ENCODE results near the gene PLEKHH1. TPM values are rescaled to one million over a fixed set of nuclear protein-coding genes. Genes with fewer than 3 reads are reported as not detected.

Gene PLEKHH1
- total and polyA plus RNA-seq, 2 experiments from 2014 or later, result 14.7 to 33.9 TPM

- Histone ChIP-seq H3K9me2 (ENCODE audit: insufficient read depth) (no peaks in the 10 kb centered on the region), H3K4me2 (no peak overlapping the region), H3K79me2 (replicated peaks; ENCODE audit: insufficient read depth) (no peaks in the 10 kb centered on the region), H2AFZ (no peak overlapping the region), H3F3A (replicated peaks; ENCODE audit: low read depth) (no peaks in the 10 kb centered on the region), H3K4me1 (ENCODE audit: insufficient read depth) (no peaks in the 10 kb centered on the region), H4K20me1 (replicated peaks; ENCODE audit: insufficient read depth) (peaks cover 10% of the 10 kb centered on the region), H3K36me3 (ENCODE audit: insufficient read depth) (peaks cover 3% of the 10 kb centered on the region; the same call in 1 of the 2 replicates), H3K4me3 (no peak overlapping the region), H3K27ac (ENCODE audit: low read depth) (no peak overlapping the region), H3K27me3 (ENCODE audit: insufficient read depth) (no peaks in the 10 kb centered on the region)
- no peak for ATAC-seq
- Mint-ChIP-seq H3K36me3 (ENCODE audit: low read depth) (peaks cover 7% of the 10 kb centered on the region; the same call in 2 of the 3 replicates), H3K4me3 (no peak overlapping the region), H3K9me3 (no peaks in the 10 kb centered on the region), H3K27me3 (ENCODE audit: insufficient read depth, low read depth, poor library complexity) (peaks cover 5% of the 10 kb centered on the region), H3K4me1 (no peaks in the 10 kb centered on the region), H3K27ac (no peak overlapping the region; the same call in 1 of the 2 replicates)
- no peak for DNase-seq (ENCODE audit: low spot score)
- TF ChIP-seq NANOG (IDR thresholded peaks at IDR 0.05; ENCODE audit: borderline replicate concordance), result no peak
- TF ChIP-seq EZH2 (IDR thresholded peaks at IDR 0.05; ENCODE audit: low read depth, unreplicated experiment), result no peak
- TF ChIP-seq ZNF114 (CRISPR knock-in tag; IDR thresholded peaks at IDR 0.05), result no peak
- TF ChIP-seq EZH2phosphoT487 (IDR thresholded peaks at IDR 0.05; ENCODE audit: unreplicated experiment), result no peak
- no peak for TF ChIP-seq ZNF462 (CRISPR knock-in tag; IDR thresholded peaks at IDR 0.05)
- no peak for TF ChIP-seq STAT1 (IDR thresholded peaks at IDR 0.05; ENCODE audit: unreplicated experiment)
- no peak for TF ChIP-seq CREB1 (CRISPR knock-in tag; IDR thresholded peaks at IDR 0.05; ENCODE audit: low read depth)
- TF ChIP-seq ETS1 (IDR thresholded peaks at IDR 0.05), result no peak
- TF ChIP-seq ZNF331 (CRISPR knock-in tag; IDR thresholded peaks at IDR 0.05; ENCODE audit: low read depth), result no peak
- TF ChIP-seq CTCF (conservative IDR thresholded peaks at IDR 0.05; ENCODE audit: low read depth in 2 of 2), result no peak
- TF ChIP-seq JUNB (IDR thresholded peaks at IDR 0.05; ENCODE audit: unreplicated experiment), result no peak
- no peak for TF ChIP-seq REST (IDR thresholded peaks at IDR 0.05; ENCODE audit: unreplicated experiment)
- no peak for TF ChIP-seq POLR2AphosphoS5 (IDR thresholded peaks at IDR 0.05; ENCODE audit: low read depth)
These were observed 103.3 kb downstream of the PLEKHH1 start for GRCh38 chr14:67636361-67636919.

Data from GM23338 (cell line).